ENCODE measurements around the gene ITPR3. TPM values are rescaled to one million over a fixed set of nuclear protein-coding genes. Genes with fewer than 3 reads are reported as not detected.

The ITPR3 gene
- total and polyA plus RNA-seq, 2 of the 13 experiments (the other 11 are each of a cell fraction or from before 2014, with no cell fraction given), result 3.8 to 21.4 TPM

- Histone ChIP-seq H3K27me3 (ENCODE audit: control insufficient read depth in 1 of 2, insufficient read depth in 2 of 2, low read length in 2 of 2) (peaks cover 0 to 3% of the 10 kb centered on the region in 2 experiments; a peak in 3 of 5 replicates), H2AFZ (ENCODE audit: low read length) (no peak overlapping the region), H3K27ac (ENCODE audit: extremely low read length, insufficient read depth, low read length) (no peak overlapping the region), H3K9me3 (ENCODE audit: low read length) (no peaks in the 10 kb centered on the region), H3K4me1 (ENCODE audit: insufficient read depth, low read length) (no peaks in the 10 kb centered on the region), H3K9ac (ENCODE audit: insufficient read depth, low read depth, low read length) (no peak overlapping the region), H3K4me2 (ENCODE audit: low read depth, low read length) (no peak overlapping the region), H3K79me2 (ENCODE audit: insufficient read depth, low read length) (no peaks in the 10 kb centered on the region), H4K20me1 (ENCODE audit: insufficient read depth, low read length) (no peaks in the 10 kb centered on the region), H3K4me3 (replicated peaks in 1 of 3; ENCODE audit: insufficient read depth in 1 of 3, low read depth in 2 of 3, low read length in 3 of 3) (no peak overlapping the region), H3K36me3 (replicated peaks in 1 of 2; ENCODE audit: control insufficient read depth in 1 of 2, insufficient read depth in 2 of 2, low read length in 2 of 2) (no peaks in the 10 kb centered on the region)
- no peak for TF ChIP-seq ZSCAN20 (CRISPR knock-in tag; IDR thresholded peaks at IDR 0.05; ENCODE audit: borderline replicate concordance)
- no peak for TF ChIP-seq SOX6 (IDR thresholded peaks at IDR 0.05)
- TF ChIP-seq SOX6 (CRISPR knock-in tag; IDR thresholded peaks at IDR 0.05), result no peak
- TF ChIP-seq ATM (IDR thresholded peaks at IDR 0.05; ENCODE audit: borderline replicate concordance), result no peak
- TF ChIP-seq ZHX1 (CRISPR knock-in tag; IDR thresholded peaks at IDR 0.05; ENCODE audit: low read depth), result no peak
- no peak for TF ChIP-seq KAT2B (IDR thresholded peaks at IDR 0.05; ENCODE audit: borderline replicate concordance, low read depth, low read length)
- TF ChIP-seq THAP9 (CRISPR knock-in tag; IDR thresholded peaks at IDR 0.05; ENCODE audit: borderline replicate concordance), result no peak
- no peak for TF ChIP-seq DMAP1 (CRISPR knock-in tag; IDR thresholded peaks at IDR 0.05)
- no peak for TF ChIP-seq ZNF251 (CRISPR knock-in tag; IDR thresholded peaks at IDR 0.05)
- no peak for TF ChIP-seq ZNF646 (CRISPR knock-in tag; IDR thresholded peaks at IDR 0.05)
- ChIA-PET POLR2A (no interaction called here), CTCF (ENCODE audit: low intra/inter-chr PET ratio, low total read pairs) (no interaction called here)
- in situ Hi-C loops (cut with HindIII; ENCODE audit: extremely low pct_ligation_motif_present, low pct_unique_long_range_greater_than_20kb), result no loop called here
- no TSS peak for BruUV-seq (replicated peaks)
- intact Hi-C loops (cut with micrococcal nuclease; ENCODE audit: unreplicated experiment), result no loop called here
- FAIRE-seq, result no peak
- no peak for DNase-seq (ENCODE audit: low spot score)
- ATAC-seq, result no peak
- 68% methylated on average over 12 of the region's 15 CpGs for WGBS (ENCODE audit: low lambda C conversion rate)
Measured at GRCh38 chr6:33726696-33727095, 105.6 kb downstream of the ITPR3 start.

Measured in HepG2 (cell line).